HepG2 (cell line): ENCODE results near the gene PLPPR3. TPM values are rescaled to one million over a fixed set of nuclear protein-coding genes. Genes with fewer than 3 reads are reported as not detected.

Source experiments
- ATAC-seq: fragments of 200-7000 bp; cut with Tn5 transposase; 3 replicates; pipeline ENCODE4 v1.9.1; 2020; ENCODE audit warnings: mild to moderate bottlenecking, moderate library complexity
- BruUV-seq: library from RNA; stranded (reverse); fragments of 400-500 nt; replicated peaks from 2 replicates; lab custom pipeline; 2021; lab: Mats Ljungman, UMichigan
- CTCF ChIA-PET: fragments of 300-600 bp; formaldehyde crosslinking; extraction: SDS; loops from one replicate; lab custom pipeline; 2021; ENCODE audit warnings: low total read pairs, inconsistent platforms, low intra/inter-chr PET ratio; lab: Yijun Ruan, JAX
- POLR2A ChIA-PET: fragments of 350-600 bp; sonication (Branson Sonifier 250); formaldehyde crosslinking; loops from one replicate; lab custom pipeline; 2020; ENCODE audit warnings: antibody characterized with exemption, inconsistent platforms; lab: Yijun Ruan, JAX
- DNase-seq: peaks from one replicate; pipeline ENCODE4 v3.0.0-alpha.2; 2015; ENCODE audit warnings: low spot score
- FAIRE-seq: peaks from 3 replicates; lab custom pipeline; 2011; peaks lifted over from hg19 to GRCh38; lab: Jason Lieb, UNC
- H2AFZ ChIP-seq: one replicate; pipeline ENCODE4 v1.6.1; 2011; ENCODE audit warnings: low read length, inconsistent platforms
- H3K27ac ChIP-seq: fragments of 300-600 bp; 3 replicates; pipeline ENCODE4 v1.8.0; 2011; ENCODE audit warnings: mixed run types, mild to moderate bottlenecking, mixed read lengths, low read length, inconsistent platforms; ENCODE audit not compliant: insufficient read depth; ENCODE audit errors: extremely low read length
- H3K27me3 ChIP-seq, 2 experiments: fragments of 200-600 bp in 1 of 2; 2 replicates in 1 of 2; 3 replicates in 1 of 2; pipeline versions ENCODE4 v1.6.0 to v1.8.0; 2011; ENCODE audit warnings: low read length in 2 of 2, mild to moderate bottlenecking in 2 of 2, moderate library complexity in 2 of 2, inconsistent platforms in 1 of 2; ENCODE audit not compliant: insufficient read depth in 2 of 2, control insufficient read depth in 1 of 2
- H3K36me3 ChIP-seq, 2 experiments: fragments of 200-600 bp in 1 of 2; replicated peaks in 1 of 2; 2 replicates in 1 of 2; 3 replicates in 1 of 2; pipeline versions ENCODE4 v1.5.1 to v1.8.0; 2011; ENCODE audit warnings: low read length in 2 of 2, inconsistent platforms in 1 of 2; ENCODE audit not compliant: insufficient read depth in 2 of 2, control insufficient read depth in 1 of 2
- H3K4me1 ChIP-seq: 2 replicates; pipeline ENCODE4 v1.5.1; 2012; ENCODE audit warnings: low read length, inconsistent platforms; ENCODE audit not compliant: insufficient read depth
- H3K4me2 ChIP-seq: 2 replicates; pipeline ENCODE4 v1.6.0; 2011; ENCODE audit warnings: low read depth, low read length, inconsistent platforms
- H3K4me3 ChIP-seq, 3 experiments: fragments of 200-600 bp in 1 of 3; sonication (generic), shearing (Covaris generic) in 1 of 3; replicated peaks in 1 of 3; 2 replicates each; pipeline ENCODE4 v1.5.1; 2011 to 2016; ENCODE audit warnings: low read length in 3 of 3, inconsistent platforms in 2 of 3, low read depth in 2 of 3, mild to moderate bottlenecking in 2 of 3, control low read depth in 1 of 3, mixed read lengths in 1 of 3; ENCODE audit not compliant: insufficient read depth in 1 of 3
- H3K79me2 ChIP-seq: one replicate; pipeline ENCODE4 v1.6.1; 2011; ENCODE audit warnings: low read length, inconsistent platforms; ENCODE audit not compliant: insufficient read depth
- H3K9ac ChIP-seq: 2 replicates; pipeline ENCODE4 v1.6.0; 2011; ENCODE audit warnings: mild to moderate bottlenecking, low read depth, low read length, inconsistent platforms; ENCODE audit not compliant: insufficient read depth
- H3K9me3 ChIP-seq: 2 replicates; pipeline ENCODE4 v1.5.1; 2012; ENCODE audit warnings: mild to moderate bottlenecking, low read length
- H4K20me1 ChIP-seq: 2 replicates; pipeline ENCODE4 v1.6.0; 2011; ENCODE audit warnings: inconsistent platforms, mild to moderate bottlenecking, low read length, moderate library complexity; ENCODE audit not compliant: insufficient read depth
- AKAP8 ChIP-seq: sonication (generic); formaldehyde crosslinking; IDR thresholded peaks from 2 replicates; pipeline ENCODE4 v1.5.1; 2020; ENCODE audit warnings: mild to moderate bottlenecking, missing genetic modification reagents
- BCL3 ChIP-seq: sonication (generic); formaldehyde crosslinking; IDR thresholded peaks from 2 replicates; pipeline ENCODE4 v1.5.1; 2020; ENCODE audit warnings: mild to moderate bottlenecking, missing genetic modification reagents, moderate library complexity
- CEBPB ChIP-seq: IDR thresholded peaks from 2 replicates; pipeline ENCODE4 v1.6.1; 2011; ENCODE audit warnings: low read depth, low read length, improper control_type of control experiment, borderline replicate concordance
- CHD2 ChIP-seq: IDR thresholded peaks from 2 replicates; pipeline ENCODE4 v1.6.1; 2011; ENCODE audit warnings: low read depth, low read length, improper control_type of control experiment
- KAT8 ChIP-seq: IDR thresholded peaks from 2 replicates; pipeline ENCODE4 v1.6.1; 2016; ENCODE audit warnings: missing genetic modification reagents, missing compliant biosample characterization
- KDM6A ChIP-seq: IDR thresholded peaks from 2 replicates; pipeline ENCODE4 v1.6.1; 2016; ENCODE audit warnings: low read depth
- MAFF ChIP-seq: IDR thresholded peaks from 2 replicates; pipeline ENCODE4 v1.6.1; 2011; ENCODE audit warnings: low read depth, low read length, improper control_type of control experiment
- MTF2 ChIP-seq: sonication (generic); formaldehyde crosslinking; IDR thresholded peaks from 2 replicates; pipeline ENCODE4 v1.5.0; 2020; ENCODE audit warnings: missing genetic modification reagents, borderline replicate concordance
- POLR2AphosphoS2 ChIP-seq: IDR thresholded peaks from 2 replicates; pipeline ENCODE4 v1.6.1; 2011; ENCODE audit warnings: low read depth, low read length, improper control_type of control experiment
- RBM22 ChIP-seq: fragments of 200-400 bp; formaldehyde crosslinking; optimal IDR thresholded peaks from 2 replicates; pipeline ENCODE3; 2017; ENCODE audit warnings: mild to moderate bottlenecking, low read length, moderate library complexity
- SMAD9 ChIP-seq: sonication (generic); formaldehyde crosslinking; IDR thresholded peaks from 2 replicates; pipeline ENCODE4 v1.5.1; 2020; ENCODE audit warnings: mild to moderate bottlenecking, missing genetic modification reagents
- ZC3H13 ChIP-seq: sonication (generic); formaldehyde crosslinking; IDR thresholded peaks from 2 replicates; pipeline ENCODE4 v1.8.1; 2023; ENCODE audit warnings: mild to moderate bottlenecking, missing genetic modification reagents, moderate library complexity
- ZHX1 ChIP-seq: sonication (generic); formaldehyde crosslinking; IDR thresholded peaks from 2 replicates; pipeline ENCODE4 v1.8.1; 2022; ENCODE audit warnings: low read depth, mild to moderate bottlenecking, missing genetic modification reagents
- ZKSCAN1 ChIP-seq: fragments of 150-350 bp; IDR thresholded peaks from 2 replicates; pipeline ENCODE4 v1.6.1; 2014; ENCODE audit warnings: low read length
- ZNF33A ChIP-seq: sonication (generic); formaldehyde crosslinking; IDR thresholded peaks from 2 replicates; pipeline ENCODE4 v1.5.1; 2020; ENCODE audit warnings: missing genetic modification reagents, mild to moderate bottlenecking, moderate library complexity, borderline replicate concordance
- ZNF768 ChIP-seq: sonication (generic); formaldehyde crosslinking; IDR thresholded peaks from 2 replicates; pipeline ENCODE4 v1.4.0; 2020; ENCODE audit warnings: missing genetic modification reagents
- ZSCAN22 ChIP-seq: sonication (generic); formaldehyde crosslinking; IDR thresholded peaks from 2 replicates; pipeline ENCODE4 v1.4.0; 2020; ENCODE audit warnings: mild to moderate bottlenecking, missing genetic modification reagents
- WGBS: methylation state at CpG from one replicate; pipeline ENCODE4 v1.1.6; 2017; ENCODE audit warnings: low lambda C conversion rate; 5-methylcytosine and 5-hydroxymethylcytosine counted together
- in situ Hi-C: cut with HindIII; loops from 2 replicates; pipeline ENCODE4 v1.10.0; 2017; ENCODE audit warnings: low pct_unique_long_range_greater_than_20kb; ENCODE audit not compliant: extremely low pct_ligation_motif_present
- intact Hi-C: fragments of 100-400 bp; cut with micrococcal nuclease; formaldehyde crosslinking; loops from one replicate; pipeline ENCODE4 v1.10.0; 2022; ENCODE audit not compliant: unreplicated experiment
- polyA plus RNA-seq, 8 experiments: library from polyadenylated mRNA; depleted of rRNA in 3 of 8; stranded (reverse) in 7 of 8; unstranded in 1 of 8; fragments of >200 nt; fragmentation: Illumina TruSeq in 4 of 8; extraction: Trizol in 4 of 8; gene quantifications; 2 replicates each; pipeline versions ENCODE4 v1.2.1 to v1.2.3, GENCODE V29; 2011 to 2016; ENCODE audit warnings: low read depth in 4 of 8, missing spikeins in 1 of 8, mixed read lengths in 1 of 8; ENCODE audit not compliant: insufficient read depth in 1 of 8
- total RNA-seq, 5 experiments: library from RNA; depleted of rRNA; stranded (reverse); fragments of >200 nt; fragmentation: Illumina TruSeq; extraction: Trizol; gene quantifications; 2 replicates each; pipeline ENCODE4 v1.2.3, GENCODE V29; 2016; ENCODE audit warnings: low read depth in 1 of 5

The PLPPR3 gene
- total and polyA plus RNA-seq, 2 of the 13 experiments (the other 11 are each of a cell fraction or from before 2014, with no cell fraction given): 0.07 to 0.16 TPM

GRCh38 chr19:814152-815078 is 7.3 kb downstream of the PLPPR3 start (continued):
- TF ChIP-seq CHD2: 0 out of 2 replicates have a peak, but pooled peaks have one; percentile 18
- peak; percentile 95 for TF ChIP-seq ZSCAN22 (CRISPR knock-in tag)
- TF ChIP-seq KDM6A (CRISPR knock-in tag): no peak
- no peak for TF ChIP-seq CEBPB
- 0 out of 2 replicates have a peak, but pooled peaks have one; percentile 9 for TF ChIP-seq ZNF768 (CRISPR knock-in tag)
- TF ChIP-seq MTF2 (CRISPR knock-in tag): no peak
- no peak for TF ChIP-seq ZNF33A
- peak; percentile 38 for TF ChIP-seq RBM22
- TF ChIP-seq SMAD9 (CRISPR knock-in tag): no peak
- peak; percentile 82; the same call in 1 of the 2 replicates for TF ChIP-seq AKAP8 (CRISPR knock-in tag)
- TF ChIP-seq KAT8 (CRISPR knock-in tag): no peak

- Histone ChIP-seq H3K9me3 (no peaks in the 10 kb centered on the region), H3K27me3 (no peaks in the 10 kb centered on the region), H2AFZ (no peak overlapping the region), H4K20me1 (peaks cover 29% of the 10 kb centered on the region), H3K79me2 (no peaks in the 10 kb centered on the region), H3K4me3 (no peak overlapping the region), H3K36me3 (peaks cover 16 to 34% of the 10 kb centered on the region in 2 experiments; a peak in 4 of 5 replicates), H3K4me1 (no peaks in the 10 kb centered on the region), H3K4me2 (no peak overlapping the region), H3K27ac (no peak overlapping the region), H3K9ac (no peak overlapping the region)
- CTCF ChIA-PET: no interaction called here
- DNase-seq: no peak
- intact Hi-C loops (no loop called here), in situ Hi-C loops (no loop called here)
- 97% methylated on average over 79 of the region's 87 CpGs for WGBS
- no TSS peak for BruUV-seq
- FAIRE-seq: no peak
- POLR2A ChIA-PET: no interaction called here
- peak; percentile 1 for ATAC-seq
- TF ChIP-seq BCL3 (CRISPR knock-in tag): no peak
- TF ChIP-seq MAFF: peak; percentile 54; the same call in 1 of the 2 replicates
- TF ChIP-seq ZHX1 (CRISPR knock-in tag): peak; percentile 38; the same call in 1 of the 2 replicates
- TF ChIP-seq ZC3H13: 0 out of 2 replicates have a peak, but pooled peaks have one; percentile 8
- peak; percentile 34; the same call in 1 of the 2 replicates for TF ChIP-seq POLR2AphosphoS2
- no peak for TF ChIP-seq ZKSCAN1
These were observed 8.3 kb downstream of the PLPPR3 start for GRCh38 chr19:813219-814151.
